ENCODE results near the gene CMTM3.
"Not testable (repeated sequence)": the region's sequence is repeated elsewhere in the genome, so short reads cannot be mapped to it uniquely, and the experiment has no call there.

Gene CMTM3

DNA sequence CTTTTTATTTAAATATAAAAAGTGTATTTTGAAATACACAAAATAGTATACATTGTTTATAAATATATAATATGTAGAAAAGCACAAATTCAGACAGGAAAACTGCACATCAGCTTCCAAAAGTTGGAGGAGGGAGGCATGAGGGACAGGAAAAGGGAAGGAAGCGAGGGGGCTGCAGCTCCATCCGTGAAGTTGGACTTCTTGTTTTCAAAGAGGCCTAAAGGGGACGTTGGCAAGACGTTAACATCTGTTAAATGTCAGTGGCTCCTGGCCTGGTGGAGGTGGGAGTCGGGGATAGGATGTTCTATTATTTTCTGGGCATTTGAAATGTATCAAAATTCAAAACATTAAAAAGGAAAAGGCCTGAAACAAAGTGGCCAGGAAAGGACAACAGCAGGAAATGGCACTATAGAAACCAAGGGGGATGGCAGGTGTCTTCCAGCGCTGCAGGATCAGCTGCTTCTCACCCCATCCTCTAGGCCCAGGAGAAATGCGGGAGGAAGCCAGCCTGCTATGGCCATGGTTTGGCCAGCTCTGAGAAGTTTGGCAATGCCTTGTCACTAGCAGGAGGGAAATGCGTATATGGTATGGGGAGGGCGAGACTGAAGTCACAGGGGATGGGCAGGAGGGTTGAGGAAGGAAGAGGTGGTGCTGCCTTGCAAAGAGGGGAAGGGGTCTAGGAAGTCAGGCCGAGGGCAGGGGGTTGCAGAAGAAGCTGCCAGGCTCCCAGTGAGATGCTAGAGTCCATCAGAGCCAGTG, 18.8 kb upstream of the CMTM3 start:
- no peak for DNase-seq

DNA sequence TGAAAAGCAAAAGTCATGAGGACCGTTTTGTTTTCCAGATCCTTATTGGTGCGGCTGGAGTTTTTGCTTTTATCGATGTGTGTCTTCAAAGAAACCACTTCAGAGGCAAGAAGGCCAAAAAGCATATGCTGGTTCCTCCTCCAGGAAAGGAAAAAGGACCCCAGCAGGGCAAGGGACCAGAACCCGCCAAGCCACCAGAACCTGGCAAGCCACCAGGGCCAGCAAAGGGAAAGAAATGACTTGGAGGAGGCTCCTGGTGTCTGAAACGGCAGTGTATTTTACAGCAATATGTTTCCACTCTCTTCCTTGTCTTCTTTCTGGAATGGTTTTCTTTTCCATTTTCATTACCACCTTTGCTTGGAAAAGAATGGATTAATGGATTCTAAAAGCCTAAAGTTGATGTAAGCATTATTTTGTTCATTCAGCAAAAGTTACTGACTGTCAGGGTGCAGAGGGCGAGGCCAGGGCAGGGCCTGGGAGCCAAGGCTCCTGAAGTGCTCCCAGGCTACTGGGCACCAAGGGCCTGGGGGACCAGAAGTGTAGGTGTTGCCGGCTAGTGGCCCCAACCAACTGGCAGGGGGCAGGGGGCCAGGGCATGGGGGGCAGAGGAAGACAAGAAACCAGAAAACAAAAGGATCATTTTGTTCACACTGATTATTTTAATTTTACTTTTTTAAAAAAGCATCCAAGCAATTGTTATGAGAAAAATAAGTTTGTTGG, 16.5 kb upstream of the CMTM3 start:
- no peak for DNase-seq

DNA sequence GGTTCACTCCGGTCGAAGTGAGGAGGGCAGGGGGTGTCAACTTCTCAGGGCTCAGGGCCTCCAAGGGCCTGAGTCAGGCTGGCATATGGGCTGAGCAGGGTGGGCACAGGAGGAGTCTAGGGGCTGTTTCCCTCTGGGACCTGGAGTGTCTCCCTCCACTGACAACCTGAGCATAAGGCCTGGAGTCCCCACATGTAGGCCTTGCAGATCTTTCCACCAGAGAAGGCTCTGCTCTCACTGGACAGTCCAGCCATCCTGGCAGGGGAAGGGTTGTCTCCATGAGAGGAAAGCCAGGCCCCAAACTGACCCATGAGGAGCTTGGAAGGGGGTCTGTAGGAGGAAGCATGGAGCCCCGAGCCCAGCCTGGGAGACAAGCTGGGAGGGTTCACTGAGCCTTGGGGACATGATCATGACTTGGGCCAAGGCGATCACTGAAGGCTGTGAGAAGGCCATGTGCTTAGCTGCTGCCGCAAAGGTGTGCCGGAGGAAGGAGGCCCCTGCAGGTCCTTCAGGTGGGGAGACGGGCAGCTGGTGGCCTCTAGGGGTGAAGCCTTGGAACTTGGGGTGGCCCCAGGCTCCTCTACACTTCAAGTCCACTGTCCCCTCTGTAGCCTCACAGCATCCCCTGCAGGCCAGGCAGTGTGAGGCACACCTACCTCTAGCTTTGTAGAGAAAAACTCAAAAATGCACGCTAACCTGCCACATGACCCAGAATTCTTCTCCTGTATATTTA, 15.4 kb upstream of the CMTM3 start:
- DNase-seq: peak; percentile 63

GRCh38 chr16:66590322-66590721, 14.2 kb upstream of the CMTM3 start:
- no peak for DNase-seq

GRCh38 chr16:66591018-66591417, 13.5 kb upstream of the CMTM3 start:
- no peak for DNase-seq

- no peak for DNase-seq
These were observed 12.3 kb upstream of the CMTM3 start for GRCh38 chr16:66592241-66592640.

DNA sequence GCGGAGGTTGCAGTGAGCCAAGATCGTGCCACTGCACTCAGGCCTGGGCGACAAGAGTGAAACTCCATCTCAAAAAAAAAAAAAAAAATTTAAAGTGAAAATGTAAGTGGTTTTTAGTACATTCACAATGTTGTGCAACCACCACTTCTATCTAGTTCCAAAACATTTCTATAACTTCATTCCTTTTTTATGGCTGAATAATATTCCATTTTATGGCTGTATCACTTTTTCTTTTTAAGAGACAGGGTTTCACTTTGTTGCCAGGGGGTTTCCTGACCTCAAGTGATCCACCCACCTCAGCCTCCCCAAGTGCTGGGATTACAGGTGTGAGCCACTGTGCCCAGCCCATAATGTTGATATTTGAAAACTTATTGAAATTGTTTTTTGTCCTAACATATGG, 11.7 kb upstream of the CMTM3 start:
- no peak for DNase-seq

- DNase-seq: no peak
These were observed 9.8 kb upstream of the CMTM3 start for GRCh38 chr16:66594739-66595138.

DNA sequence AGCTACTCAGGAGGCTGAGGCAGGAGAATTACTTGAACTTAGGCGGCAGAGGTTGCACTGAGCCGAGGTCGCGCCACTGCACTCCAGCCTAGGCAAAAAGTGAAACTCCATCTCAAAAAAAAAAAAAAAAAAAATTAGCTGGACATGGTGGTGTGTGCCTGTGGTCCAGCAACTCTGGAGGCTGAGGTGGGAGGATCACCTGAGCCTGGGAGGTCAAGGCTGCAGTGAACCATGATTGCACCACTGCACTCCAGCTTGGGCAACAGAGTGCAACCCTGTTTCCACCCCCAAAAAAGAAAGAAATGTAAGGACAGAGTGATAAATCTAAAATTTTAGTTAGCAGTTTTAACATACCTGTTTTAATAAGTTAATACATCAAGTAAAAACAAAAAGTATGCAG, 7.9 kb upstream of the CMTM3 start:
- DNase-seq: not testable (repeated sequence)

- no peak for DNase-seq
These were observed 7.3 kb upstream of the CMTM3 start for GRCh38 chr16:66596986-66597848.

DNA sequence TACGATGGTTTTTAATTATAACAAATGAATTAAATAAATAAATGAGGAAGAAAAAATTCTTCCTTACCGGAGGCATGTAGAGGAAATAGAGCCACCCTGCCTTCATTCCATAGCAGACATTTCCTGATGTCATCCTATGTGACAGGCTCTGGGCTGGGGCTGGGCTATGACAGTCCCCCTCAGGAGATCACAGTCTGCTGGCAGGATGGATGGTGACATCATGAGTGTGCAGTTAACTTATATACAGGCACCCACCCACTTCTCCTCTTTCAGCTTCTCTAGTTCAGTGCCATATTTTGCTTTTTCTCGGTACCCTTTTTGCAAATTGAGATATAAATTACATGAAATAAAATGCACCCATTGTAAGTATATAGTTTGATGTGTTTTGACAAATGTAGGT, 6.4 kb upstream of the CMTM3 start:
- no peak for DNase-seq

GRCh38 chr16:66599726-66600125, 4.8 kb upstream of the CMTM3 start:
- DNase-seq: no peak

- DNase-seq: no peak
These were observed 4.0 kb upstream of the CMTM3 start for GRCh38 chr16:66600477-66600876.

GRCh38 chr16:66601471-66601870, 3.0 kb upstream of the CMTM3 start:
- DNase-seq: no peak

GRCh38 chr16:66603537-66604375, 748 bp upstream of the CMTM3 start:
- DNase-seq: peak; percentile 70

GRCh38 chr16:66605177-66605978, 874 bp downstream of the CMTM3 start:
- DNase-seq: peak; percentile 29

DNA sequence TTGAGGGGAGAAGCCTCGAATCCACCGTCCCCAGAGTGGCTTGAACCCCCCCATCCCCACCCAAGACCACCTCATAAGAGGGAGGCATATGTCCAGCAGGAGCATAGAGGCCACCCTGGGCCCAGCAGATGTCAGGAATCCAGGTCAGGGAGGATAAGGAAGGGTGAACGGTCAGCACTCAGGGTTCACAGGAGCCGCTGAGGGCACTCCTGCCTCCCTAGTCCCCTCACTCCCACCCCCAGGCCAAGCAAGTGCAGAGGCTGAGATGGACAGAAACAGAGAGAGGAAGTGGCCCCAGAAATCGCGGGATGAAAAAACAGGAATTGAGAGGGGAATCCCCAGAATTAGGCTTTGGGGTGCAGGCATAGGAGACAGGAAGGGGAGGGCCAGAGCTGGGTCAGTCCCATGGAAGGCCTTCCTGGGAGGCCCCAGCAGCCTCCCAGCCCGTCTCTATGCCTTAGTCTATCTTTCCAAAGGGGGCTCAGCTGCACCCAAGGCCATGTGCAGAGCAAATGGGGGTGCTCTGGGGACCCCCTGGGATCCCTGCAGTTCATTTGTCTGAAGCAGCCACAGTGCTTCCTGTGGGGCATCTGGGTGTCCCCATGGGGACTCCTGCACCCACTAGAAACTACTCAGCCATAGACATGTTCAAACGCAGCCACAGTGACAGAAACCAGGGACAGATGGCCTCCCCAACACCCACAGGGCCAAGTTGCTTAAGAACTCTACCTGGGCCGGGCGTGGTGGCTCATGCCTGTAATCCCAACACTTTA, 1.7 kb downstream of the CMTM3 start:
- no peak for DNase-seq

- peak; percentile 85 for DNase-seq
These were observed 4.0 kb downstream of the CMTM3 start for GRCh38 chr16:66608241-66609138.

GRCh38 chr16:66609139-66609510, 4.6 kb downstream of the CMTM3 start:
- DNase-seq: no peak
